Large intestine (tissue), 3 donors: ENCODE data around the gene GRXCR1. TPM values are rescaled to one million over a fixed set of nuclear protein-coding genes. Genes with fewer than 3 reads are reported as not detected.

Experiments used
- DNase-seq, 2 donors: peaks; one replicate each; pipeline versions ENCODE4 v3.0.0 to v3.0.0-alpha.2; 2013
- H3K27ac ChIP-seq: one replicate; pipeline ENCODE4 v1.5.1; 2013; ENCODE audit warnings: low read length
- H3K27me3 ChIP-seq: 2 replicates; pipeline ENCODE4 v1.6.1; 2013; ENCODE audit warnings: low read length; ENCODE audit not compliant: control insufficient read depth, insufficient read depth
- H3K36me3 ChIP-seq: 2 replicates; pipeline ENCODE4 v1.6.1; 2013; ENCODE audit warnings: low read length; ENCODE audit not compliant: control insufficient read depth, insufficient read depth
- H3K4me1 ChIP-seq: one replicate; pipeline ENCODE4 v1.6.1; 2013; ENCODE audit warnings: low read length; ENCODE audit not compliant: control insufficient read depth, insufficient read depth
- H3K4me3 ChIP-seq: one replicate; pipeline ENCODE4 v1.5.1; 2013; ENCODE audit warnings: low read length
- H3K9me3 ChIP-seq: one replicate; pipeline ENCODE4 v1.6.1; 2013; ENCODE audit warnings: mild to moderate bottlenecking, low read depth, low read length, moderate library complexity; ENCODE audit not compliant: control insufficient read depth
- WGBS: methylation state at CpG from one replicate; pipeline ENCODE4 v1.1.5; 2013; ENCODE audit warnings: low lambda C conversion rate; ENCODE audit not compliant: insufficient coverage; 5-methylcytosine and 5-hydroxymethylcytosine counted together
- polyA plus RNA-seq: library from polyadenylated mRNA; unstranded; fragments of 120-200 nt; gene quantifications from one replicate; pipeline ENCODE4 v1.2.1, GENCODE V29; 2013

GRXCR1 gene
- polyA plus RNA-seq, 1 donor = not detected

DNA sequence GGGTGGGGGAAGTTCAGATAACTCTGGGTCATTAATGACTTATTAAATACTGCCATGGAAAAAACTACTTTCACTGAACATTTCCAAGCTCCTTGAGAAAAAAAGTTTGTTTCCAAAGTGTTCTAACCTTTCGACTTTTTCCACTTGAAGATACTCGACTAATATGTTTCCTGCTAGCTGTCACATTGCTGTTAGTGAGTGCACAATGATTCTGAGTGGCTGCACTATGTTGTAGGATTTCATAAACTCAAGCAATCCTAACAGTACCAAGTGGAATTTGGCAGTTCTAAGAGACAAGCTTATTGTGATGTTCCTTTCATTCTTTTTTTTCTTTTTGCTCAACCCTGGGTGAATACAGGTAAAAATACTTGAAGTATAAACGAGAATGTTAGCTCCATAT, 33.4 kb downstream of the GRXCR1 start:
- H3K4me3 ChIP-seq = no peak overlapping the region
- no peaks in the 10 kb centered on the region for H3K36me3 ChIP-seq
- H3K27ac ChIP-seq = no peak overlapping the region
- H3K4me1 ChIP-seq = no peaks in the 10 kb centered on the region
- no peak for DNase-seq
- H3K9me3 ChIP-seq = no peaks in the 10 kb centered on the region
- 100% methylated on average over 1 of the region's 3 CpGs for WGBS
- H3K27me3 ChIP-seq = no peaks in the 10 kb centered on the region

DNA sequence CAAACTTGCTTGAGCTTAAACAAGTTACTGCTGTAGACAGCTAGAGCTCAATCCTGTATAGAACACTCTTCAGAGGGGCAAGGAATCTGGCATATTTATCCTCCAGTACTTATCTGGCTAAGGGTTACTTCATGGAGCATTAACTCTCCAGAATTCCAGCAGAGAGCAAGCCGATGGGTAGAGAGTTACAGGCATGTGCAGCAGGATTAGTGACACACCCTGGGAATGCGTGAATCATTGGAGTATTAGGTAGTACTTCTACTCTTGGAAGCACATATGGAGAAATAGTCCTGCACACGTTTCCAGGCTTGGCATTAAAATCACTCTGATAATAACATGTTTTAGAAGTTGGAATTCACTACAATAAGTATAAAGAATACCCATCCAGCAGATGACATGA, 35.4 kb downstream of the GRXCR1 start:
- no peak overlapping the region for H3K27ac ChIP-seq
- no peaks in the 10 kb centered on the region for H3K4me1 ChIP-seq
- no peak for DNase-seq
- 60% methylated on average over 1 of the region's 3 CpGs for WGBS
- no peaks in the 10 kb centered on the region for H3K36me3 ChIP-seq
- no peak overlapping the region for H3K4me3 ChIP-seq
- no peaks in the 10 kb centered on the region for H3K9me3 ChIP-seq
- no peaks in the 10 kb centered on the region for H3K27me3 ChIP-seq

DNA sequence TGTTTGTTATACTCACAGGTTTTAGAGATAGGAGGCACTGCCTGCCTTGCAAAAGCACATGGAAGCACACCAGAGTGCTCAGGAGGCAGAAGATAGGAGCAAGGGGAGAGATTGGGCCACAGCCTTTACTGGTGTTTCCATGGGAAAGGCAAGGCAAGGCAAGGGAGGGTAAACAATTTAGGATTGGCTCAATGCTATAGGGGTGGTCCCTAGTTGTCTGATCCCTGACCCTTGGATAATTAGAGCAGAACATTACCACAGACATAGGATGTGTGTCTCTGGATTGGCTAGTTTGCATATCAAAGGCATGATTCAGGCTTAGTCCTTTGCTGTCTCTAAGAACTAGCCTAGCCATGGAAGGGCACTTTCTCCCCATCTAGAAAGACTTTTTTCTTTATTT, 36.1 kb downstream of the GRXCR1 start:
- Histone ChIP-seq H3K36me3 (no peaks in the 10 kb centered on the region), H3K9me3 (no peaks in the 10 kb centered on the region), H3K4me3 (no peak overlapping the region), H3K27me3 (no peaks in the 10 kb centered on the region), H3K27ac (no peak overlapping the region), H3K4me1 (no peaks in the 10 kb centered on the region)
- no peak for DNase-seq

DNA sequence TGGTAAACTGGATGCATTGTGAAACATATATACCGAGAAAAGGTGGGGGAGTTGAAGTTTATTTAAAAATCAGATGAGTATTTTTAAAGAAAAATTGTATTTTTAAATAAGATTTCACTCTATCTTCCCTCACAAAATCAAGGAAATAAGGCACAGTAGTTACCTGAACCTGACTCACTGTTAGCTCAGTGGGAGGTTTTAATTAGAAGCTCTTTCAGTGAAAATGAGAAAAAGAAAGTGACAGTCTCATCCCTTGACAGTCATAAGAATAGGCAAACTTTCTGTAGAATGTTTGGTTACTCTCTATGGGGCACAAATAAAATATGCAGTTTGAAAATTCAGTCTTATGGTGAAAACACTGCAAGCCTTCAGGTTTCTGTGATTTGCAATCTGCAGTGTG, 49.7 kb downstream of the GRXCR1 start:
- Histone ChIP-seq H3K27ac (no peak overlapping the region), H3K4me3 (no peak overlapping the region), H3K27me3 (no peaks in the 10 kb centered on the region), H3K36me3 (no peaks in the 10 kb centered on the region), H3K4me1 (no peaks in the 10 kb centered on the region), H3K9me3 (no peaks in the 10 kb centered on the region)
- no CpG with 5 or more reads among the region's 1 CpG for WGBS
- no peak for DNase-seq

DNA sequence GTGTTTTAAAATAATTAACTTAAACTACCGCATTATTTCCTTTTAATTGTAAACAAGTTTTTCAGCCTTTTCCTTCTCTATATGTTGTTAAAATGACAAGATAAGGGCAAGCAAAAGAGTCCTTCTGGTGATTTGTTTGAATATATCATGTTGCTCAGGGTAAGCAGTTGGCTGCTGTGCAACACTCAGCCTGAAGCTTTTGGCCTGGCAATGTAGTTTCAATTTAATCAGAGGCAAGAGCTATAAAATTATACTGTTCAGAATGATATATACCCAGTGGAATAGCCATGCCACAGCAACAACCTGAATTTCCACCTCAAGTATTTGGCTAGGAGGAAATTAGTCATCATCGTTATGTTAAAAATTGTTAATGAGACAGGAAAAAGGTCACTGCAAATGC, 53.4 kb downstream of the GRXCR1 start:
- H3K27ac ChIP-seq = no peak overlapping the region
- DNase-seq = no peak
- no peaks in the 10 kb centered on the region for H3K9me3 ChIP-seq
- H3K4me3 ChIP-seq = no peak overlapping the region
- H3K27me3 ChIP-seq = no peaks in the 10 kb centered on the region
- H3K36me3 ChIP-seq = no peaks in the 10 kb centered on the region
- no peaks in the 10 kb centered on the region for H3K4me1 ChIP-seq
- 88% methylated on average over 1 of the region's 2 CpGs for WGBS

DNA sequence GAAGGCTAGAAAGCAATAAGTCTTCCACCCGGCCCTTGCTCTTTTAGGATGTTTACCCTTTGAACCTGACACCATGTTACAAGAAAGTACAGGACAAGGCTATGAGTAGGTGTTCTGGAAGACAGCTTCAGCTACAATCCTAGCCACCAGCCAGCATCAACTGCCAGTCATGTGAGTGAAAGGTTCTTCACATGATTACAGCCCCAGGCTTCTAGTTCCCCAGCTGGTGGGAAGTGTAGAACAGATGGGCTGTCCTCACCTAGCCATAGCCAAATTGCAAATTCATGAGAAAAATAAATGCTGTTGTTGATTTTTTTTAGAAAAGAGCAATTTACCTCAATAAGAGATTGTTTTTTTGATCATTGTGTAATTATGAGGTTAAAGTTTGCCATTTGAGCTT, 60.8 kb downstream of the GRXCR1 start:
- no peaks in the 10 kb centered on the region for H3K36me3 ChIP-seq
- H3K9me3 ChIP-seq = no peaks in the 10 kb centered on the region
- no peaks in the 10 kb centered on the region for H3K4me1 ChIP-seq
- no CpG with 5 or more reads among the region's 1 CpG for WGBS
- no peak overlapping the region for H3K4me3 ChIP-seq
- H3K27me3 ChIP-seq = no peaks in the 10 kb centered on the region
- no peak for DNase-seq
- H3K27ac ChIP-seq = no peak overlapping the region

DNA sequence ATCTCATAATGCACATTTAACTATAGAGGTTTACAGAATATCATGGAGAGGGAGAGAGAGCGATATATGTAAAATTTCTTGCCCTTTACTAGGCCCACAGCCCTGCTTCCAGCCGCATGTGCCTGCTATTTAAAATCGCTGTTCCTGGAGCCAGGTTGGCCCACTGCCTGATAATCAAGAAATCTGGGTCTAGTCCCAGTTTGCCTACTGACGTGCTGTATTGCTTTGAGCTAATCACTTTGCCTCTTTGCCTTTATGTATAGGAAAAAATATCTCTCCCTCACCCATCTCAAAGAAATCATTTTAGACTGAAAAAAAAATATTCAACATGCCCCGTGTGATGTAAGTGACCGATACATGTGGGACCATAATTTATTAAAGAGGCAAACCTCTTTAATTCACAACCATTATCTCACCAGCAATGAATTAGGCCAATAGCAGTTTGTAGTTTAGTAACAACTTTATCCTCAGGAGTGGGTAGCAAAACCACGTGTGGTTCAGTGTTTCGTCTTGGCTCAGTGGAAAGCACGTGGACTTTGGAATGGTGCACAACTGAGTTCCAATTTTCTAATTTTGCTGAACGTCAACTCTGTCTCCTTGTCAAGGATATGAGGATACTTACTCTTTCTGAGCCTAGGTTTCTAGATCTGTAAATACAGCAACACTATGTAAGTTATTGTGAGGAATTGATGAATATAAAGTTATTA, 62.6 kb downstream of the GRXCR1 start:
- Histone ChIP-seq H3K36me3 (no peaks in the 10 kb centered on the region), H3K9me3 (no peaks in the 10 kb centered on the region), H3K27ac (no peak overlapping the region), H3K4me1 (no peaks in the 10 kb centered on the region), H3K4me3 (no peak overlapping the region), H3K27me3 (no peaks in the 10 kb centered on the region)
- 80% methylated on average over 1 of the region's 10 CpGs for WGBS
- no peak for DNase-seq

DNA sequence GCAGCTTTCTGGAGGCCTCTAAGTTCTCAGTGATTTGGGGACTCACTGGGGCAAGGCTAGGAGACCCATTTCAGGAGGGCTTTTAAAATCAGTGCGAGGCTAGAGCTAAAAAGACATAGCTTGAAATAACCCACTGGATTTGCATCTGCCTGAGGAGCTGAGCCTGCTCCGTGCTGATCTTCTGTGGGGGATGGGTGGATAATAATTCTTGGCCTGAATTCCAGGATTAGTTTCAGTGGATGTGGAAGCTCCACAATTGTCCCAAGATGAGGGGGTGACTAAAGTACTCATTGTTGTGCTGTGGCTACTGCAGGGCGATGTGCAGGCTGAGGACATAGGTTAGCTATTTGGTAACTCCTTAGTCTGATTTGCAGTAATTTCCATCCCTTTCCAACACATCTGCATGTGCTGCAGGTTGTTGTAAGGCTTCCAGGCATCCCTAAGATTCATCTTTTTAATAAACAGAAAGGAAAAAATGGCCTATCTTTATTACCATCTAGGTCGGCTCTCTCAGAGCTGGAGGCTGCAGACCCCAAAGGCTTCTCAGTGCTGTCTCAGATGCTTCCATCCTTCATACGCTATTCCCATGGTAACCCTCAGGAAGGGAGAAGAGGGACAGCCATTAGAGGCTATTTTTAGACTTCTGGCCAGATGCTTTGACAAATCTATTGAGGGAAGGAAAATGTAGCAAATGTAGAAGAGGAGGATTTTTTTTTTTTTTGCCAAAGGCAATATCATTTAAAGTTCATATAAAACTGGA, 63.4 kb downstream of the GRXCR1 start:
- H3K36me3 ChIP-seq = no peaks in the 10 kb centered on the region
- no peak overlapping the region for H3K4me3 ChIP-seq
- no peak for DNase-seq
- no peaks in the 10 kb centered on the region for H3K9me3 ChIP-seq
- H3K27ac ChIP-seq = no peak overlapping the region
- H3K4me1 ChIP-seq = no peaks in the 10 kb centered on the region
- H3K27me3 ChIP-seq = no peaks in the 10 kb centered on the region
- WGBS = no CpG with 5 or more reads among the region's 5 CpGs

DNA sequence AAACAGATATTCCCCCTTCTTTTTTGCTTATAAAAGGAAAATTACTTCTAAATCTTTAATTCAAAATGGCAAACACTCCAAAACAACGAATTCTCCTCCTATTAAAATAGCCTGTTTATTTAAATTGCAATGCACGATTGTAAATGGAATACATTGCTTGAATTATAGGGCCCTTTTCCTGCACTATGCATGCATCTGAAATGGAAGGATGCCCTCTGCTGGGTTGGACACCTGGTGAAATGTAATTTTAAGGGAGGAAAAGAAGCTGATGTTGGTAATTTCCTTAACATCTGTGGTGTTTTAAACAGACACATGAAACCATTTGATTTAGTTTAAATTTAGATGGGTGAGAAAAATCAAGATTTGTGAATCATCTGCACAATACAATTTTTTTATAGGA, 72.8 kb downstream of the GRXCR1 start:
- Histone ChIP-seq H3K27me3 (no peaks in the 10 kb centered on the region), H3K9me3 (no peaks in the 10 kb centered on the region), H3K4me1 (no peaks in the 10 kb centered on the region), H3K4me3 (no peak overlapping the region), H3K27ac (no peak overlapping the region), H3K36me3 (no peaks in the 10 kb centered on the region)
- no peak for DNase-seq
- WGBS = no CpG with 5 or more reads among the region's 2 CpGs

DNA sequence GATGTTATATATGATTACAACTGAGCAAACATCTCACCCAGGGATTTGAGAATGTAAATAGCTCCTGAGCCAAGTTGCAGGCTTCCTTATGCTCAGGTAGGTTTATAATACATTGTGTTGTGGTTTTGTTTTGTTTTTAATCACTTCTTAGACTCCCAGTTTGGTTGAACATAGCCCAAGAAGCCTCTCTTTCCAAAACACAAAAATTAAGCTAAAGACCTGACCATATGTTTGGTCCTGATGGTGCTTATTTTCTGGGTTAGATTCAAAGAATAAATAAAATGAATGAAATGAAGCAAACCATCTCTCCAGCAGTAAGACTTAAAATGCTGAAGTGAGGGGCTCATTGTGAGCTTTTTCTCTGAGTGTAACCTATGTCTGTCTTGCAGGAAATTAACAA, 93.5 kb downstream of the GRXCR1 start:
- H3K27ac ChIP-seq = no peak overlapping the region
- H3K36me3 ChIP-seq = no peaks in the 10 kb centered on the region
- DNase-seq = no peak
- no peaks in the 10 kb centered on the region for H3K27me3 ChIP-seq
- no peak overlapping the region for H3K4me3 ChIP-seq
- H3K4me1 ChIP-seq = no peaks in the 10 kb centered on the region
- H3K9me3 ChIP-seq = peaks cover 4% of the 10 kb centered on the region
